ENCODE results near the gene KCNIP1. TPM values are rescaled to one million over a fixed set of nuclear protein-coding genes. Genes with fewer than 3 reads are reported as not detected.

The KCNIP1 gene
- total RNA-seq, 1 experiment from 2014 or later, result not detected

- ChIA-PET POLR2A (no interaction called here), CTCF (no interaction called here)
- no TSS peak for BruUV-seq (replicated peaks)
- no peak for DNase-seq (ENCODE audit: low read depth, low spot score)
- Histone ChIP-seq H3K9me3 (ENCODE audit: control insufficient read depth, insufficient read depth, low read depth, low read length) (no peaks in the 10 kb centered on the region), H3K27ac (ENCODE audit: low read length) (no peak overlapping the region), H3K36me3 (ENCODE audit: control insufficient read depth, insufficient read depth, low read length) (no peaks in the 10 kb centered on the region), H3K27me3 (ENCODE audit: control insufficient read depth, insufficient read depth, low read length) (no peaks in the 10 kb centered on the region), H3K4me3 (ENCODE audit: low read depth in 2 of 2, low read length in 2 of 2) (no peak overlapping the region), H3K4me1 (ENCODE audit: control insufficient read depth, insufficient read depth, low read length) (no peaks in the 10 kb centered on the region)
- in situ Hi-C loops (cut with HindIII; ENCODE audit: low pct_unique_long_range_greater_than_20kb, low sequenced_read_pairs) (no loop called here), intact Hi-C loops (cut with micrococcal nuclease; ENCODE audit: unreplicated experiment) (no loop called here)
- no peak for TF ChIP-seq TCF7L2 (IDR thresholded peaks at IDR 0.05; ENCODE audit: low read depth, low read length)
- no peak for TF ChIP-seq CTCF (IDR thresholded peaks at IDR 0.05)
- TF ChIP-seq REST (IDR thresholded peaks at IDR 0.05; ENCODE audit: insufficient read depth in 1 of 2, low read depth in 2 of 2, low read length in 1 of 2), result no peak
- no peak for TF ChIP-seq SIN3A (IDR thresholded peaks at IDR 0.05; ENCODE audit: borderline replicate concordance, insufficient read depth, low read depth, low read length)
- no peak for TF ChIP-seq POLR2AphosphoS5 (IDR thresholded peaks at IDR 0.05; ENCODE audit: low read depth, low read length)
- ATAC-seq, result no peak
These were observed 252.0 kb downstream of the KCNIP1 start for GRCh38 chr5:170755679-170756456.

GRCh38 chr5:170756691-170757090 lies 252.9 kb downstream of the KCNIP1 start:
- in situ Hi-C loops (cut with HindIII; ENCODE audit: low pct_unique_long_range_greater_than_20kb, low sequenced_read_pairs), result no loop called here

More at GRCh38 chr5:170756691-170757090, 252.9 kb downstream of the KCNIP1 start:
- TF ChIP-seq CTCF (IDR thresholded peaks at IDR 0.05) (no peak), REST (IDR thresholded peaks at IDR 0.05; ENCODE audit: insufficient read depth in 1 of 2, low read depth in 2 of 2, low read length in 1 of 2) (no peak), TCF7L2 (IDR thresholded peaks at IDR 0.05; ENCODE audit: low read depth, low read length) (no peak), POLR2AphosphoS5 (IDR thresholded peaks at IDR 0.05; ENCODE audit: low read depth, low read length) (no peak), SIN3A (IDR thresholded peaks at IDR 0.05; ENCODE audit: borderline replicate concordance, insufficient read depth, low read depth, low read length) (no peak)
- no TSS peak for BruUV-seq (replicated peaks)
- no peak overlapping the region for H3K27ac ChIP-seq (ENCODE audit: low read length)
- POLR2A ChIA-PET, result no interaction called here
- H3K4me1 ChIP-seq (ENCODE audit: control insufficient read depth, insufficient read depth, low read length), result no peaks in the 10 kb centered on the region
- H3K4me3 ChIP-seq (ENCODE audit: low read depth in 2 of 2, low read length in 2 of 2), result no peak overlapping the region
- H3K27me3 ChIP-seq (ENCODE audit: control insufficient read depth, insufficient read depth, low read length), result no peaks in the 10 kb centered on the region
- ATAC-seq, result no peak
- no peaks in the 10 kb centered on the region for H3K9me3 ChIP-seq (ENCODE audit: control insufficient read depth, insufficient read depth, low read depth, low read length)
- DNase-seq (ENCODE audit: low read depth, low spot score), result no peak
- CTCF ChIA-PET, result interaction anchor here (0.5 kb wide), 1 partner anchor 611 kb away, joined by 3 read pairs; no protein-coding TSS in a partner anchor
- no peaks in the 10 kb centered on the region for H3K36me3 ChIP-seq (ENCODE audit: control insufficient read depth, insufficient read depth, low read length)
- intact Hi-C loops (cut with micrococcal nuclease; ENCODE audit: unreplicated experiment), result no loop called here

Data from Panc1 (cell line).